Measurements from ENCODE around the gene POLD3. TPM values are rescaled to one million over a fixed set of nuclear protein-coding genes. Genes with fewer than 3 reads are reported as not detected.

The POLD3 gene
- total and polyA plus RNA-seq, 10 of the 15 experiments (the other 5 are each of a cell fraction or from before 2014, with no cell fraction given) = 23.8 to 63.7 (median 38.7) TPM

DNA sequence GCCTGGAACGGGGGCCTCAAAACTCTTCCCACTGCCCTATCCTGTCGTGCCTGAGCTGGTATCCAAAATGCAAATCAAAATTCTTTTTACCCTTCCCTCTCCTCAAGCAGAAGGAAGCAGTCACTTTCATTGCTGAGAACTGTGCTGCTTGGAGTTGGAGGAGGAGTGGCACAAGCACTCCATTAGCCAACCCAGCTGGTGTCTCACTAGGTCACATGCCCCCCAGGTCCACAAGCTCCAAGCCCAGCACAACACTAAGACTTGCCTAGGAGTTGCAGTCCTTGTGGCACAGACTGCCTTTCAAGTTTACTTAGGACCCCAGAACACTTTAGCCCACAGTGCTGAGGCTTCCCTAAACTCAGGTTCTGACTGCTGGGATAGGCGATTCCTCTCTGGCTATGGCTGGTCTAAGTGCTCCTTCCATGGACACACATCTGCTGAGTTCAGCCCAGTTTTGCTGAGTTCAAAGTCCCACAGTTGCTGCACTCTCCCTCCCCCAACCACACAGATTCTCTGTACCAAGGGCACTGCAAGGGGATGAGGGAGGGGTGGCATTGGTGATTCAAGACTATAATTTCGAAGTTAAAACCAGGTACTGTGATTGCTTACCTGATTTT, 70.2 kb downstream of the POLD3 start (continued):
- TF ChIP-seq, protein P1, sequence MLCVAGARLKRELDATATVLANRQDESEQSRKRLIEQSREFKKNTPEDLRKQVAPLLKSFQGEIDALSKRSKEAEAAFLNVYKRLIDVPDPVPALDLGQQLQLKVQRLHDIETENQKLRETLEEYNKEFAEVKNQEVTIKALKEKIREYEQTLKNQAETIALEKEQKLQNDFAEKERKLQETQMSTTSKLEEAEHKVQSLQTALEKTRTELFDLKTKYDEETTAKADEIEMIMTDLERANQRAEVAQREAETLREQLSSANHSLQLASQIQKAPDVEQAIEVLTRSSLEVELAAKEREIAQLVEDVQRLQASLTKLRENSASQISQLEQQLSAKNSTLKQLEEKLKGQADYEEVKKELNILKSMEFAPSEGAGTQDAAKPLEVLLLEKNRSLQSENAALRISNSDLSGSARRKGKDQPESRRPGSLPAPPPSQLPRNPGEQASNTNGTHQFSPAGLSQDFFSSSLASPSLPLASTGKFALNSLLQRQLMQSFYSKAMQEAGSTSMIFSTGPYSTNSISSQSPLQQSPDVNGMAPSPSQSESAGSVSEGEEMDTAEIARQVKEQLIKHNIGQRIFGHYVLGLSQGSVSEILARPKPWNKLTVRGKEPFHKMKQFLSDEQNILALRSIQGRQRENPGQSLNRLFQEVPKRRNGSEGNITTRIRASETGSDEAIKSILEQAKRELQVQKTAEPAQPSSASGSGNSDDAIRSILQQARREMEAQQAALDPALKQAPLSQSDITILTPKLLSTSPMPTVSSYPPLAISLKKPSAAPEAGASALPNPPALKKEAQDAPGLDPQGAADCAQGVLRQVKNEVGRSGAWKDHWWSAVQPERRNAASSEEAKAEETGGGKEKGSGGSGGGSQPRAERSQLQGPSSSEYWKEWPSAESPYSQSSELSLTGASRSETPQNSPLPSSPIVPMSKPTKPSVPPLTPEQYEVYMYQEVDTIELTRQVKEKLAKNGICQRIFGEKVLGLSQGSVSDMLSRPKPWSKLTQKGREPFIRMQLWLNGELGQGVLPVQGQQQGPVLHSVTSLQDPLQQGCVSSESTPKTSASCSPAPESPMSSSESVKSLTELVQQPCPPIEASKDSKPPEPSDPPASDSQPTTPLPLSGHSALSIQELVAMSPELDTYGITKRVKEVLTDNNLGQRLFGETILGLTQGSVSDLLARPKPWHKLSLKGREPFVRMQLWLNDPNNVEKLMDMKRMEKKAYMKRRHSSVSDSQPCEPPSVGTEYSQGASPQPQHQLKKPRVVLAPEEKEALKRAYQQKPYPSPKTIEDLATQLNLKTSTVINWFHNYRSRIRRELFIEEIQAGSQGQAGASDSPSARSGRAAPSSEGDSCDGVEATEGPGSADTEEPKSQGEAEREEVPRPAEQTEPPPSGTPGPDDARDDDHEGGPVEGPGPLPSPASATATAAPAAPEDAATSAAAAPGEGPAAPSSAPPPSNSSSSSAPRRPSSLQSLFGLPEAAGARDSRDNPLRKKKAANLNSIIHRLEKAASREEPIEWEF (IDR thresholded peaks at IDR 0.05; ENCODE audit: insufficient replicate concordance, low read depth, low read length) = no peak
- TF ChIP-seq NRF1 (conservative IDR thresholded peaks at IDR 0.05; ENCODE audit: low read depth, low read length) (no peak), CHD1 (IDR thresholded peaks at IDR 0.05; ENCODE audit: low read depth, low read length) (no peak), TBL1XR1 (IDR thresholded peaks at IDR 0.05; ENCODE audit: low read depth, low read length) (no peak), RELA (IDR thresholded peaks at IDR 0.05; ENCODE audit: borderline replicate concordance, partially characterized antibody) (no peak), IKZF2 (IDR thresholded peaks at IDR 0.05) (no peak), RB1 (IDR thresholded peaks at IDR 0.05; ENCODE audit: borderline replicate concordance) (no peak), ZNF217 (IDR thresholded peaks at IDR 0.05) (no peak)

DNA sequence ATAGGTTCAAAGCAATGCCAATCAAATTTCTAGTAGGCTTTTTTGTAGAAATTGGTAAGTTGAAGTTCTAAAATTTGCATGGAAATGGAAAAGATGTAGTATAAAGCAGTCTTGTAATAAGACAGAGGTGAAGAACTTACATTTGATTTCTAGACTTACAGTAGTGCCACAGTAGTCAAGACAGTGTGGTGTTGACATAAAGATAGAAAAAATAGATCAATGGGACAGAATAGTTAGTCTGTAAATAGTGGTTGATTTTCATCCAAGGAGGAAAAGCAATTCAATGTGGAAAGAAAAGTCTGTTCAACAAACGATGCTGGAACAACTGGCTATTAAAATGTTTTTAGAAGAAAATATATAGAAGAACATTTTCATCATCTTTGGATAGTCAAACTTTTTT, 70.9 kb downstream of the POLD3 start:
- ChIA-PET SMC1A (ENCODE audit: uncharacterized antibody, unreplicated experiment) (no interaction called here), RAD21 (ENCODE audit: unreplicated experiment) (no interaction called here), POLR2A (no interaction called here), CTCF (no interaction called here)
- no peaks in the 10 kb centered on the region for H4K20me1 ChIP-seq (ENCODE audit: control insufficient read depth, insufficient read depth)
- H3K9me3 ChIP-seq (replicated peaks; ENCODE audit: control insufficient read depth, insufficient read depth, low read length) = no peaks in the 10 kb centered on the region; the same call in 2 of the 3 replicates
- DNase-seq (ENCODE audit: low read depth, low spot score) (no peak), ATAC-seq (no peak), FAIRE-seq (no peak)
- H3K4me1 ChIP-seq (ENCODE audit: control insufficient read depth, insufficient read depth, low read length) = no peaks in the 10 kb centered on the region
- no peaks in the 10 kb centered on the region for H3K27me3 ChIP-seq (replicated peaks in 1 of 2; ENCODE audit: control insufficient read depth in 2 of 2, insufficient read depth in 2 of 2, low read length in 1 of 2)
- H3K4me3 ChIP-seq = no peak overlapping the region
- BruUV-seq (replicated peaks) = no TSS peak
- H3K4me2 ChIP-seq (ENCODE audit: control insufficient read depth, insufficient read depth) = no peak overlapping the region
- no peak overlapping the region for H2AFZ ChIP-seq (ENCODE audit: control insufficient read depth, low read depth, low read length)
- intact Hi-C loops (cut with micrococcal nuclease; ENCODE audit: unreplicated experiment) (no loop called here), in situ Hi-C loops (cut with MboI) (no loop called here)
- no peak overlapping the region for H3K27ac ChIP-seq (ENCODE audit: control insufficient read depth, insufficient read depth)
- no peak overlapping the region for H3K9ac ChIP-seq (ENCODE audit: control insufficient read depth, insufficient read depth, low read length)
- 100% methylated on average over 1 of the region's 1 CpG for WGBS (ENCODE audit: insufficient coverage, insufficient replicate concordance, low lambda C conversion rate, missing lambda C conversion rate)
- no peaks in the 10 kb centered on the region for H3K79me2 ChIP-seq (ENCODE audit: control insufficient read depth, insufficient read depth, low read length)
- H3K36me3 ChIP-seq (ENCODE audit: control insufficient read depth in 2 of 2, insufficient read depth in 2 of 2, low read length in 1 of 2) = no peaks in the 10 kb centered on the region; a peak in 1 of 4 replicates
- no peak for TF ChIP-seq HDAC2 (IDR thresholded peaks at IDR 0.05)
- TF ChIP-seq ZNF24 (IDR thresholded peaks at IDR 0.05) = no peak
- TF ChIP-seq TCF12 (IDR thresholded peaks at IDR 0.05; ENCODE audit: low read depth, low read length) = no peak
- TF ChIP-seq SMARCA5 (IDR thresholded peaks at IDR 0.05) = no peak
- TF ChIP-seq IKZF2 (IDR thresholded peaks at IDR 0.05) = no peak
- no peak for TF ChIP-seq SP1 (IDR thresholded peaks at IDR 0.05; ENCODE audit: low read depth, low read length)
- no peak for TF ChIP-seq HCFC1 (IDR thresholded peaks at IDR 0.05; ENCODE audit: low read length)
- TF ChIP-seq, protein P2, sequence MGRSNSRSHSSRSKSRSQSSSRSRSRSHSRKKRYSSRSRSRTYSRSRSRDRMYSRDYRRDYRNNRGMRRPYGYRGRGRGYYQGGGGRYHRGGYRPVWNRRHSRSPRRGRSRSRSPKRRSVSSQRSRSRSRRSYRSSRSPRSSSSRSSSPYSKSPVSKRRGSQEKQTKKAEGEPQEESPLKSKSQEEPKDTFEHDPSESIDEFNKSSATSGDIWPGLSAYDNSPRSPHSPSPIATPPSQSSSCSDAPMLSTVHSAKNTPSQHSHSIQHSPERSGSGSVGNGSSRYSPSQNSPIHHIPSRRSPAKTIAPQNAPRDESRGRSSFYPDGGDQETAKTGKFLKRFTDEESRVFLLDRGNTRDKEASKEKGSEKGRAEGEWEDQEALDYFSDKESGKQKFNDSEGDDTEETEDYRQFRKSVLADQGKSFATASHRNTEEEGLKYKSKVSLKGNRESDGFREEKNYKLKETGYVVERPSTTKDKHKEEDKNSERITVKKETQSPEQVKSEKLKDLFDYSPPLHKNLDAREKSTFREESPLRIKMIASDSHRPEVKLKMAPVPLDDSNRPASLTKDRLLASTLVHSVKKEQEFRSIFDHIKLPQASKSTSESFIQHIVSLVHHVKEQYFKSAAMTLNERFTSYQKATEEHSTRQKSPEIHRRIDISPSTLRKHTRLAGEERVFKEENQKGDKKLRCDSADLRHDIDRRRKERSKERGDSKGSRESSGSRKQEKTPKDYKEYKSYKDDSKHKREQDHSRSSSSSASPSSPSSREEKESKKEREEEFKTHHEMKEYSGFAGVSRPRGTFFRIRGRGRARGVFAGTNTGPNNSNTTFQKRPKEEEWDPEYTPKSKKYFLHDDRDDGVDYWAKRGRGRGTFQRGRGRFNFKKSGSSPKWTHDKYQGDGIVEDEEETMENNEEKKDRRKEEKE (IDR thresholded peaks at IDR 0.05) = no peak
- TF ChIP-seq PML (IDR thresholded peaks at IDR 0.05; ENCODE audit: low read length) = no peak
- no peak for TF ChIP-seq CBX3 (IDR thresholded peaks at IDR 0.05; ENCODE audit: borderline replicate concordance, low read depth)
